HG02870 (cell line): ENCODE results near the gene EHBP1L1.

Source experiments
- ATAC-seq: cut with Tn5 transposase; IDR thresholded peaks from one replicate; pipeline ENCODE4 v1.9.1; 2021; ENCODE audit warnings: mild to moderate bottlenecking, moderate library complexity; ENCODE audit not compliant: unreplicated experiment

Gene EHBP1L1

DNA sequence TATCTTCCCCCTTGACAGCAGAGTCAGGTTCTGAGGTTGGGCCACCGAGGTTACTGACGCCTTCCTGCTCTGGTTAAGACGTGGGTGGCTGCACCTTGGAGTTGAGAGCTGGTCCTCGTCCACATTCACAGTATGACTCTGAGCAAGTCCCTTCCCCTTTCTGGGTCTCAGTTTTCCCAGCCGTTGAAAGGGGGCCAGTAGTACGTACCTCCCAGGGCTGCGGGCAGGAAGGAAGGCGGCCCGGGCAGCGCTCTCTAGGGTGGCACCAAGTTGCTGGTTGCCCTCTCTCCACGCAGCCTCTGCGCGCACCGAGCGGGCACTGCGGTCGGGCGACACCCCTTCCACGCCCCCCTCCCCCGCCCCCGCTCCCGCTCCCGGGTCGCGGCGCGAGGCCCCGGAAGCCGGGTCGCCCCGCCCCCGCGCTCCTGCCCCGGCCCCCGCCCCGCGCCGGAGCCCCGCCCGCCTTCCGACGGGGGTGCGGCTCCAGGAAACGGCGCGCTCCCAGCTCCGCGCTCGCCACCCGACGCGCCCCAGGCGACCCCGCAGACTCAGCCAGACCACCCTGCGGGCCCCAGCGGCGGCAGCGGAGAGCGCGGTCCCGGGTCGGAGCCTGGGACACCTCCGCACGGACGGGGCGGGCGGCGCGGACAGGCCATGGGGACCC, at the start of gene EHBP1L1:
Gene EHBP1L1 (plus strand): TSS at position 486 of the 664 bp plus-strand sequence. CDS start 250 bp downstream, outside the sequence.
- ATAC-seq, result peak; percentile 27

DNA sequence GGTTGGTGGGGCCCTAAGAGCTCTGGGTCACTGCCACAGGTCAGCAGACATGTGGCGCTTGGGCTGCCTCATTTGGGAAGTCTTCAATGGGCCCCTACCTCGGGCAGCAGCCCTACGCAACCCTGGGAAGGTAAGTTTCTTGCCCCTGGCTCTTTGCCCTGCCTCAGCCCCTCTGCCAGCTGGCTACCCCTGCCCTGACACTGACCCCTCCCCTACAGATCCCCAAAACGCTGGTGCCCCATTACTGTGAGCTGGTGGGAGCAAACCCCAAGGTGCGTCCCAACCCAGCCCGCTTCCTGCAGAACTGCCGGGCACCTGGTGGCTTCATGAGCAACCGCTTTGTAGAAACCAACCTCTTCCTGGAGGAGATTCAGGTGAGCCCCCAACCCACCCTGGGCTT, 49.1 kb upstream of the EHBP1L1 start:
- ATAC-seq, result no peak

DNA sequence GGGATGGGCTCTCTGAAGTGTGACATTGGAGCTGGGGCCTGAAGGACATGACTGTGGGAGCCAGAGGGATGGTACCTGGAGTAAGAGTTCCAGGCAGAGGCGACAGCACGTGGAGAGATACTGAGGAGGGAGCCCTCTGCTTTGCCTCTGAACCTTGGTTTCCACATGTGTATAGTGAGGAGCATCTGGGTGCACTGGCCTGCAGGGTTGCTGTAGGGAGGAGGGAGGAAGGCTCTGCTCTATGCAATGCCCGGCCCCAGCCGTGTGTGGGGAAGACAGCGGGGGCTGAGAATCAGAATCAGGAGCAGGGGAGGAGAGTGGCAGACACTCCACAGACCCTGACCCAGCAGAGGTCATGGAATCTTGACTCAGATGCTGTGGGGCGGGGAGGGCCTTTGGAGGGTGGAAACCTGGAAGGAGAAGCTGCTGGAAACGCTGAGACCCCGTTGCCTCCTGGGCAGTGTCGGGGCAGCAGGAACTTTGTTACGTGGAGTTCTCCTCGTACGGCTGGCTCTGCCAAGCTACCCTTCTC, 47.0 kb upstream of the EHBP1L1 start:
- ATAC-seq, result no peak

DNA sequence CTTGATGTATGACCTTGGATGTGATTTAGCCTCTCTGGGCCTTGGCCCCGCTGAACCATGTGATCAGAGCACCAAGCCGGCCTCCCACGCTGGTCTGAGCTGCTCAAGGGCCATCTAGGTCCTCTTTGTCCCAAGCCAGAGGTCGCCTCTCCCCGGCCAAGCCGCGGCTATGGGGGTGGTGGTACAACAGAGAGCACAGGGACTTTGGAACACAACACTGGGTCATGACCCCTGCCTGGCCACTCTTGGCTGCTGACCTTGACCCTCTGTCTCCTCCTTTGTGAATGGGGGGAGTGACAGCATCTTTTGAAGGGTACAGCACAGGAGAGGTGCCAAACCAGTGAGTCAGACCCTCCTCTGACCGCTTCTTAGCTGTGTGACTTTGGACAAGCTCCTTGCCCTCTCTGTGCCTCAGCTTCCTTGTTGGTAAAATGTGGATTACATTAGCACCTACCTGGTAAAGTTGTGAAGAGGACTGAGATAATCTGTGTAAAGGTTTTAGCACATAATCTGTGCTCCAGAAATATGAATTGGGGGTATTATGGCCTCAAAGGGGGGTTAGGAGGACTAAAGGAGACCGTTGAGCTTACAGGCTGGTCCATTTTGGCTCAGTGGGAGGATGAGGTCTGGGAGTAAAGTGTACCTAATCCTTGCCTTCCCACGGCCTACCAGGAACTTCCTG, 46.2 kb upstream of the EHBP1L1 start:
- ATAC-seq, result no peak

DNA sequence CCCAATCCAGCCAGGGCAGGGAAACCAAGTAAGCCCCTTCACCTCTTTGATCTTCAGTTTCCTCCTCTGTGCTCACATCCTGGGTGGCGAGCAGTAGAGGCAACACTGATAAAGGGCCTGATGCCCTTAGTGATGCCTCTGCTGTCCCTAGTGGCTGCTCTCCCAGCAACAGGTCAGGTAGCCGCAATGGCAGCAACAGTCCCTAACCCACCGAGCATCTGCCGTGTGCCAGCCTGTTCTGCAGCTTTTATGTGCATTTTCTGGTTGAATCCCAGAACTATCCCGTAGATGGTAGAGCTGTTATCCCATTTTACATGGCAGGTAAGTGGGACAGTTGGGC, 45.7 kb upstream of the EHBP1L1 start:
- ATAC-seq, result no peak

DNA sequence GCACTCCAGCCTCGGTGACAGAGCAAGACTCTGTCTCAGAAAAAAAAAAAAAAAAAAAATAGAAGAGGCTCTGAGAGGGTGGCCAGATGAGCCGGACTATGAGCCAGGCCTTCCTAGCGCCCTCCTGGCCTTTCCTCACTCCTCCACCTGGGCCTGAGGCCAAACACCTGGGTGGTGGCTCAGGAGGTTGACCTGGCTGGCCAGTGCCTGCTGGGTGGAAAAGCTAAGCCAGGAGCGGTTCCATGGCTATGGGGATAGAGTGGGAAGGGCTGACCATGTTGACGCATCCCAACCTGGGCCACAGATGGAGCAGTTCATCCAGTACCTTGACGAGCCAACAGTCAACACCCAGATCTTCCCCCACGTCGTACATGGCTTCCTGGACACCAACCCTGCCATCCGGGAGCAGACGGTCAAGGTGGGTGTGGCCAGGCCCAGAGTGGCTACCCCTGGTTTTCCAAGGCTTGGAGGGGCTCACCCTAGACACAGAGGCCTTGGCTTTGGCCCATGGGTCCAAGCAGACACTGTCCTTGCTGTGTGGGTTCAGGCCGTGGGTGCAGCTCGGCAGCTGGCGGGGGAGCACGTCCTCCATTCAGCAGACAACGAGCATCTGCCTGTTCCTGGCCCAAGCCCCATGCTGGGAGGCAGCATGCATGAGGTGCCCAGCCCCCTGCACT, 43.3 kb upstream of the EHBP1L1 start:
- ATAC-seq, result no peak

DNA sequence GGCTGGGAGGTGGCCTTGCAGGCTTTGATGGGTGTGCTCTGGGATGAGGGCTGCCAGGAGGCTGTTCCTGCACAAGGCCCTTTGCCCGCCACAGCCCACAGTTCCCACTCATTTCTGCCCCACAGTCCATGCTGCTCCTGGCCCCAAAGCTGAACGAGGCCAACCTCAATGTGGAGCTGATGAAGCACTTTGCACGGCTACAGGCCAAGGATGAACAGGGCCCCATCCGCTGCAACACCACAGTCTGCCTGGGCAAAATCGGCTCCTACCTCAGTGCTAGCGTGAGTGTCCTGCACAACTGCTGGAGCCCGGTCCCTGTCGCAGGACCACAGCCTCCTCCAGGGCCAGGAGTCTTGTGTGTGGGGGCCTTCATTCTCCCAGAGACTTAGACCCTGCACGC, 40.8 kb upstream of the EHBP1L1 start:
- ATAC-seq, result no peak

DNA sequence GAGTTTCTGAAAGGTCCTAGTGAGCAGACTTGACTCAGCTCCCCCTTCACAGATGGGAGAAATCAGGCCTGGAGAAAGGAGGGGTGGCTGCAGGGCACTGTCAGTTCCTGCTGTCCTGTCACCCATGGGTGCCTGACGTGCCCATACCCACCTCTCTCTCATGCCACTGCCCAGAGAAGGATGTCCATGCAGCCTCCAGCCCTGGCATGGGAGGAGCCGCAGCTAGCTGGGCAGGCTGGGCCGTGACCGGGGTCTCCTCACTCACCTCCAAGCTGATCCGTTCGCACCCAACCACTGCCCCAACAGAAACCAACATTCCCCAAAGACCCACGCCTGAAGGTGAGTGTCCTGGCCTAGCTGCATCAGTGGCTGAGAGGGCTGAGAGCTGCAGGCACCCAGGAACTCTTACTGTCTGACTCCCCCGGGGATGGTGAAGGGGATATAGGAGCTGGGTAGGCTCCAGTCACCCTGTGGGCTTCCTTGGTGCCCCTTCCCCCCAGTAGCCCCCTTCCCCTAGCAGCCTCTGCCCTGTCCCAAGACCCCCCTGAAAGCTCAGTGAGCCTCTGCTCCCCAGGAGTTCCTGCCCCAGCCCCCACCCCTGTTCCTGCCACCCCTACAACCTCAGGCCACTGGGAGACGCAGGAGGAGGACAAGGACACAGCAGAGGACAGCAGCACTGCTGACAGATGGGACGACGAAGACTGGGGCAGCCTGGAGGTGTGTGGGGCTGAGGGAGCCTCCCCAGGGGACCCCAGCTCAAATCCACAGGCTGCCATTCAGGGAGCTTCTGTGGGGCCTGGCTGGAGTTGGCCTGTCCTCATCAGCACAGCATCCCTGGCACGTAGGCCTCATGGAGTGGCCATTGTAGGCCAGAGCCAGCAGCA, 39.2 kb upstream of the EHBP1L1 start:
- no peak for ATAC-seq

DNA sequence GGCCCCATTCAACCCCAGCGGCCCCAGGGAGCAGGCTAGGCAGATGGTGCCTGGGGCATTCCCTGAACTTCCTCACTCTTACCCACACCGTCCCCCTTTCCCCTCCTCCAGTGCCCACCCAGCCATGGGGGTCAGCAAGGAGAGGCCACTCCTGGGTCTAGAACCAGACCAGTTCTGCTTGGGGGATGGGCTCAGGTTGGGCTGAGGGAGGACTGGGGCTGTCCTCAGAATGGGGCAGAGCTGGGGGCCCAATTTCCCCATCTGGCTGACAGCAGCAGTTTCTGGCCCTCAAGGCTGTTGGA, 38.6 kb upstream of the EHBP1L1 start:
- no peak for ATAC-seq

DNA sequence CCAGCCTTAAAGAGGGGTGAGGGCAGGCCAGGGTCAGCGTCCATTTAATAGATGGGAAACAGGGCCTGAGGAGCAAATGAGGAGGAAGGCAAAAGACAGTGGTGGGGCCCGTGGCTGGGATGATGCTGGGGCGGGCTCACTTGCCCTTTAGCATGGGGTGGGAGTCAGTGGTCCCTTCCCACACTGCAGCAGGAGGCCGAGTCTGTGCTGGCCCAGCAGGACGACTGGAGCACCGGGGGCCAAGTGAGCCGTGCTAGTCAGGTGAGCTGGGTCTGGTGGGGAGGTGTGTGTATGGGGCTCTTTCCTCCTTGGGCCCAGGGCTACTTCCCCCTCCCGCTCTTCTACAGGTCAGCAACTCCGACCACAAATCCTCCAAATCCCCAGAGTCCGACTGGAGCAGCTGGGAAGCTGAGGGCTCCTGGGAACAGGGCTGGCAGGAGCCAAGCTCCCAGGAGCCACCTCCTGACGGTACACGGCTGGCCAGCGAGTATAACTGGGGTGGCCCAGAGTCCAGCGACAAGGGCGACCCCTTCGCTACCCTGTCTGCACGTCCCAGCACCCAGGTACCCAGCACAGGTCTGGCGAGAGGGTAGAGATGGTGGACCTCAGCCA, 38.1 kb upstream of the EHBP1L1 start:
- ATAC-seq, result no peak

DNA sequence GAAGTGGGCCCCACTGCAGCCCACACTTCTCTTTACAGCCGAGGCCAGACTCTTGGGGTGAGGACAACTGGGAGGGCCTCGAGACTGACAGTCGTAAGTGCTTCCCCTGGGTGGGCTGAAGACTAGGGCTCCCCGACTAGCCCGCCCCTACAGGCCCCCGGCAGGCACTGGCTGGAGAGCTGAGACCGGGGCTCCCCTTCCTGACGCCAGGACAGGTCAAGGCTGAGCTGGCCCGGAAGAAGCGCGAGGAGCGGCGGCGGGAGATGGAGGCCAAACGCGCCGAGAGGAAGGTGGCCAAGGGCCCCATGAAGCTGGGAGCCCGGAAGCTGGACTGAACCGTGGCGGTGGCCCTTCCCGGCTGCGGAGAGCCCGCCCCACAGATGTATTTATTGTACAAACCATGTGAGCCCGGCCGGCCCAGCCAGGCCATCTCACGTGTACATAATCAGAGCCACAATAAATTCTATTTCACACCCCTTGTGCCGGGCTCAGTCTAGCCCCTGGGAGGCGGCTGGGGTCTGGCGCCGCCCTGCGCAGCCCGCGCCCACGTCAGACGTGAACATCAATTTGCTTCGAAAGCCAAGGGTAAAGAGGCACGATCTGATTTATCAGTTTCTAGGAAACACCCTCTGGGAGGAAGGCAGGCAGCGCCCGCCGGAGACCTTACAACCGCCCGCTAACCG, 37.5 kb upstream of the EHBP1L1 start:
- no peak for ATAC-seq

DNA sequence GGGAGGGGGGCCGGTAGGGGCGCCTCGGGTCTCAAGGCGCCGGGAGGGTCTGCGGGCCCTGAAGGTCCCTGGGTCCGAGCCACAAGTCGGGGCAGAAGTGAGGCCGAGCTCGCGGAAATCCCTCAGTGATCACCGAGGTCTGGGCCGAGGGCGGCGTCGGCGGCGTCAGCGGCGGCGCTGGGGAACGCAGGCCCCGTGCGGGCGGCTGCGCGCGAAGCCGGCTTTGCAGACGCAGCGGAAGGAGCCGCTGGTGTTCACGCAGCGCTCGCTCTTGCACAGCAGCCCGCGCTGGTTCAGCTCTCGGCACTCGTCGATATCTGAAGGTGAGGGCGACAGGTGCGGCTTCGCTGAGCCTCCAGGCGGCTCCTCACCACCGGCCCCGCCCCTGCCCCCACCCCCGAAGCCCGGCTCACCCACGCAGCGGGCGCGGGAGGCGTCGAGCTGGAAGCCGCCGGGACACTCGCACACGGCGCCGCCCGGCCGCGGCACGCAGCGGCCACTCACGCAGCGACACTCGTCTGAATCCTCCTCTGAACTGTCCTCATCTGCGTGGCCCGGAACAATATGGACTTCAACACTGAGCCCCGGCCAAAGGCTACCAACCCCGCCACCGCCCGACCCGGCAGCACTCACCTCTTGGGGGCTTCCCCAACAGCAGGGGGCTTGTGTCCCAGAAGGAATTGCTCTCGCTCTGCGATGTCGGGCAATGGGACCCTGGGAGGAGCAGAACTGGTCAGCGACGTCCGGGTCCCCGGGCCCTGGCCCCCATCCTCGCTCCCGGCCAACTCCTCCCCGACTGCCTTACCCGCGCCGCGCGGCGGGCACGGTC, 36.7 kb upstream of the EHBP1L1 start:
- ATAC-seq, result no peak

DNA sequence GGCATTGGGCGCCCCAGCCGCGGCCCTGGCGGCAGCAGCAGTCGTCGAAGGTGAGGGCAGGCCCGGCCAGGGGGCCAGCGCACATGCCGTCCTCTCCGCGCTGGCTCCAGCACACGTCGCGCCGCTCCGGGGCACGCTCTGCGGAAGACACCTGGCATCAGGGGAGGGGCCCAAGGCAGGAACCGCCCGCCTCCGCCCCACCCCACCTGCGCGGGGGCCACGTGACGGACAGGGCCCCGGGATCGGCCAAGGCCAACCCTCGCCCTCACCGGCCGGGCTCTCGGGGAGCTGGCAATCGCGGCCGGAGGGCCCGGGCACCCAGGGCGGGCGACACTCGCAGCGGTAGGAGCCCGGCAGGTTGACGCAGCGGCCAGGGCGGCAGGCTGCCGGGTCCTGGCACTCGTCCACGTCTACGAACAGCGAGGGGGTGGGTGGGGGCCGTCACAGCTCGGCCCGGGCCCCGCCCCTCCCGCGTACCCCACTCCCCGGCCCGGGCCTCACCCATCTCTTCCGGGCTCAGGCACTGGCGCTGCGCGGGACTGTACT, 36.0 kb upstream of the EHBP1L1 start:
- ATAC-seq, result no peak

DNA sequence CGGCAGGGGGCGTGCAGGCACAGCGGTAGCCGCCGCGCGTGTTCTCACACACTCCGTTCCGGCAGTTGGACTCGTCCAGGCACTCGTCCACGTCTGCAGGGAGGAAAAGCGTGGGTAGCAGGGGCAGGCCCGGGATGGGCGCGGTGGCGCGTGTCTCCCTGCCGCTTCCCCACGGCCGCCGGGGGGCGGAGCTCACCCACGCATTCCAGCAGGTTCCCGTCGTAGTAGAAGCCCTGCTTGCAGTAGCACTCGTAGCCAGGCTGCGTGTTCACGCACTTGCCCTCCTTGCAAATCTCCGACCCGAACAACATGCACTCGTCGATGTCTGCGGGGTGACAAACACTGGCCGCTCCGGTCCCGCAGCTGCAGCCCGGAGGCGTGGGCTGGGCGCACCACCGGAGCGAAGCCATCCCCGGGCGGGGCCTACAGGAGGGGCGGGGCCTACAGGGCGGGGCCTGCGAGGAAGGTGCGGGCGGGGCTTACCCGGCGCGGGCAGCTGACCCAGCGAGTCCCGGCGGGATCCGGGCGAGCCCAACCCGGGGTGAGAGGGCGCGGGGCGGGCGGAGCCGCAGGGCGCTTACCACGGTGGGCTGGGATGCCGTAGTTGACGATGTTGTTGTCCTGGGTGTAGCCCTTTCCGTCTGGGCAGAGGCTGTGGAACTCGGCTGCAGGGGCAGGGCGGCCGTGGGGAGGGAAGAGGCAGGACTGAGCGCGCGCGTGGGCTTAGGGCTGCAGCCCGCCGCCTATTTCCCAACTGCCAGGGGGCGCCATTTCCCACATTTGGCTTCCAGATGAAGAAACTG, 35.4 kb upstream of the EHBP1L1 start:
- ATAC-seq, result peak; percentile 61

DNA sequence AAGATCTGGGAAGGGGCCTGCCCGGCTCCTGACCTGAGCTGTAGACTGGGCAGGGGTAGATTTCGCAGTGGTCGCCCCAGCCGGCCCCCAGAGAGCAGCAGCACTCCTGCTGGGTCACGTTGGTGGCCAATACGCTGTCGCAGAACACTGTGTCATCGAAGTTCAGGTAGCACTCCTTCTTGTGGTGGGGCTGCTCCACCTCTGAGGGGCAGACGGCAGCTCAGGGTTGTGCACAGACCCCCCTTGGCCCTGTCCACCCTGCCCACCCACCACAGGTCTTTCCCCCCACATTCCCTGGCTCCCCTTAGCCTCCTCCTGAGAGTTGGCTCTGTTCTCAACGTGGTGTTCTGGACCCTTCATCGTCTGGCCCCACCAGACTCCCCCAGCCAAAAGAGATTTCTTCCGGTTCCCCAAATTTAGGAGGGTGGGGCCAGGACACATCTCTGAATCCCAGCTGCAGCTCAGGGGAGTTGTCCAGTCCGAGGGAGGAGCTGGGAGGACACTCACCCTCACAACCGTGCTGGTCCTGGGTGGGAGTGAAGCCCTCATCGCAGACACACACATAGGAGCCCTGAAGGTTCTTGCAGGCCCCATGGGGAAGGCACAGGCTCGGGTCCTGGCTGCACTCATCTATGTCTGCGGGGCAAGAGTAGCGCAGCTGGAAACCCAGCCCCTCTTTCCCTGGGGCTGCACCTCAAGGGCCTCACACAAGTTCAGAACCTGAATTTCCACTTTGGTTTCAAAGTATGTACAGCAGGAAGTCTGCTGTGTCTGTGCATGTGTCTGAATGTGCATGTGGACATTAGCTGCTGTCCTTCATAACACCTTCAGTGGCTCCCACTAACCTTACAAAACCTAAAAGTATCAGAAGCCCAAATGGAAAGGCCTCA, 34.5 kb upstream of the EHBP1L1 start:
- no peak for ATAC-seq

DNA sequence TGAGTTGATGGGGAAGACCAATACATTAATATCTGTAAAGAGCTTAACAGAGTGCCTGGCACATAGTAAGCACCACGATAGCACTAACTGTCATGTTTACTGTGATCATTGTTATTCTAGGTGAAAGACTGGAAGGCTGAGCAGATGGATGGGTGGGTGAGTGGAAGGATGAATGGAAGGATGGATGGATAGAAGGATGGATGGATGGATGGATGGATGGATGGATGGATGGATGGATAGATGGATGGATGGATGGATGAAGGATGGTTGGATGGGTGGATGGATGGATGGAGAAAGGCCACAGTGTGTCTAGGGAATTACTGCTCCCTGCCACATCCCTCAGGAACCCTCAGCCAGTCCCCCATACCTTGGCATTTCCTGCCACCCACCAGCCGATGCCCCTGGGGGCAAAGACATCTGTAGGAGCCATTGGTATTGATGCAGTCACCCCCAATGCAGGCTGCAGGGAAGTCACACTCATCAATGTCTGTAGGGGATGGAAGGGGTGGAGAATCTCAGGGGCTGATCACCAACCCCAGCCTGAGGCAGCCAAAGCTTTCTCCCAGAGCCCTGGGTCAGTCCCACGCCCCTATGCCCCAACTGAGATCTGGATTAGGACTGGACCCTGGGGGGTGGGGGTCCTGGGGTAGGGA, 33.0 kb upstream of the EHBP1L1 start:
- no peak for ATAC-seq

DNA sequence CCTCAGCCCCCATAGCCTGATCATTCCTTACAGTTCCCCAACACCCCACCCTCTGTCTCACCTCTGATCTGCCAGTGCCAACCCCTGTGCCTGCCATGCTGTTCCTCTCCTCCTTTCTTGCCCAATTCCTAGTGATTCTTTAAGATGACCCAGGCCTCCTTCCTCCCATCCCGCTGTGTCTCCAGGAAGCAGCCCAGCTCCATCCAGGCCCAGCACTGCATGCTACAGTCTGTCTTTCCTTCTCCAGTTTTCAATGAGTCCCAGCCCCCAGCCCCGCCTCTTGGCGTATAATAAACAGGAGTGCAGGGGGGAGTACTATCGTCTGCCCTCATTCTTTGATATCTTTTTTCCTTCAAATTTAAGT, 30.0 kb upstream of the EHBP1L1 start:
- ATAC-seq, result no peak
